Kidney (tissue), 14 donors: ENCODE data around the gene EPHA5. TPM values are rescaled to one million over a fixed set of nuclear protein-coding genes. Genes with fewer than 3 reads are reported as not detected.

Experiments used
- DNase-seq, 5 donors: peaks; one replicate each; pipeline ENCODE4 v3.0.0-alpha.2; 2013 to 2020
- FAIRE-seq: peaks from 2 replicates; lab custom pipeline; 2012; peaks lifted over from hg19 to GRCh38; lab: Jason Lieb, UNC
- H3K27ac ChIP-seq, 2 donors: one replicate each; pipeline ENCODE4 v1.7.0; 2013; ENCODE audit warnings: low read depth in 2 of 2, low read length in 2 of 2, inconsistent platforms in 1 of 2
- H3K27me3 ChIP-seq: one replicate; pipeline ENCODE4 v1.7.1; 2013; ENCODE audit warnings: low read length, inconsistent platforms; ENCODE audit not compliant: control insufficient read depth, insufficient read depth
- H3K36me3 ChIP-seq, 3 donors: one replicate each; pipeline versions ENCODE4 v1.7.0 to v1.7.1; 2013; ENCODE audit warnings: low read length in 3 of 3, control low read depth in 1 of 3, inconsistent platforms in 1 of 3; ENCODE audit not compliant: insufficient read depth in 3 of 3, control insufficient read depth in 2 of 3
- H3K4me1 ChIP-seq, 3 donors: one replicate each; pipeline versions ENCODE4 v1.7.0 to v1.7.1; 2013; ENCODE audit warnings: low read length in 3 of 3, inconsistent platforms in 1 of 3, low read depth in 1 of 3; ENCODE audit not compliant: control insufficient read depth in 2 of 3, insufficient read depth in 2 of 3
- H3K4me3 ChIP-seq, 3 donors: one replicate each; pipeline versions ENCODE4 v1.7.0 to v1.8.1; 2013; ENCODE audit warnings: low read length in 3 of 3, control low read depth in 1 of 3, inconsistent platforms in 1 of 3
- H3K9ac ChIP-seq, 3 donors: one replicate each; pipeline versions ENCODE4 v1.7.0 to v1.7.1; 2013; ENCODE audit warnings: low read length in 3 of 3, control low read depth in 1 of 3, inconsistent platforms in 1 of 3
- H3K9me3 ChIP-seq, 3 donors: one replicate each; pipeline versions ENCODE4 v1.7.0 to v1.7.1; 2013; ENCODE audit warnings: low read length in 3 of 3, control low read depth in 1 of 3, inconsistent platforms in 1 of 3; ENCODE audit not compliant: control insufficient read depth in 2 of 3, insufficient read depth in 1 of 3
- intact Hi-C: fragments of 100-400 bp; cut with DNase I; formaldehyde crosslinking; loops from one replicate; pipeline ENCODE4 v1.11.1; 2022
- polyA plus RNA-seq: library from polyadenylated mRNA; stranded (reverse); fragments of 350-450 nt; fragmentation: Illumina TruSeq; extraction: RNeasy Lipid Tissue Mini Kit (QIAGEN cat#74804); gene quantifications from one replicate; pipeline ENCODE4 v1.2.3, GENCODE V29; 2014; ENCODE audit warnings: low read depth, low replicate concordance; ENCODE audit not compliant: insufficient read depth
- total RNA-seq: library from RNA; stranded (reverse); fragmentation: NEBNext Ultra II Directional; extraction: Animal tissue kit (Norgen Biotek cat#: 25700); gene quantifications from one replicate; pipeline ENCODE4 v1.2.1, GENCODE V29; 2021
- TF ChIP-seq, protein P1 (sequence below): IDR thresholded peaks from 3 replicates; pipeline ENCODE4 v1.5.1; 2012; ENCODE audit warnings: mild to moderate bottlenecking, moderate library complexity, borderline replicate concordance; ENCODE audit not compliant: insufficient read depth; ENCODE audit errors: extremely low read depth
- donor health status: control.
- donor health status: control.
- donor health status: control.
- donor health status: control.
- donor health status: control.
- donor health status: DM: yes; HTN: yes; CAD: no.
- donor health status: Normal renal cell carcinoma (clear cell type).

The EPHA5 gene
- total and polyA plus RNA-seq, 2 donors from 2014 or later = 0.22 TPM; not detected in 1

DNA sequence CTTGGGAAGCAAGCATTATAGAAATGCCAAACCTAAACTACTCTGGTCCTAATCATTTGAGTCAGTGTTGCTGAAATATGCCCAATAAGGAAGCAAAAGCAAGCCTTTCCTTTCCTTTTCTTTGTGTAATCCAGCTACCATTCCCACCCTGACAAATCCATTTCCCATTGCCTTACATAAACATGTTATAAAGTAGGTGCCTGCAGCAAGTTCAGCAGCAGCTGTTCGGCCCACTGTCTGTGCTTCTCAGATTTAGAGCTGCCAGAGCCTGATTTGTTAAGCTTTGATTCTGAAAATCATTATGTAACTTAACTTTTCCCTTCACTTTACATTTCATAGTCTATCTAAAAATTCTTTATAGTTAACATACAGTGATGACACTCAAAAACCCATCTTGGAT lies 148.6 kb downstream of the EPHA5 start:
- no peak for DNase-seq
- Histone ChIP-seq H3K9me3 (no peaks in the 10 kb centered on the region), H3K36me3 (no peaks in the 10 kb centered on the region), H3K4me1 (no peaks in the 10 kb centered on the region), H3K27me3 (no peaks in the 10 kb centered on the region), H3K27ac (no peak overlapping the region), H3K9ac (no peak overlapping the region), H3K4me3 (no peak overlapping the region)
- intact Hi-C loops = no loop called here
- FAIRE-seq = no peak
- TF ChIP-seq, protein P1, sequence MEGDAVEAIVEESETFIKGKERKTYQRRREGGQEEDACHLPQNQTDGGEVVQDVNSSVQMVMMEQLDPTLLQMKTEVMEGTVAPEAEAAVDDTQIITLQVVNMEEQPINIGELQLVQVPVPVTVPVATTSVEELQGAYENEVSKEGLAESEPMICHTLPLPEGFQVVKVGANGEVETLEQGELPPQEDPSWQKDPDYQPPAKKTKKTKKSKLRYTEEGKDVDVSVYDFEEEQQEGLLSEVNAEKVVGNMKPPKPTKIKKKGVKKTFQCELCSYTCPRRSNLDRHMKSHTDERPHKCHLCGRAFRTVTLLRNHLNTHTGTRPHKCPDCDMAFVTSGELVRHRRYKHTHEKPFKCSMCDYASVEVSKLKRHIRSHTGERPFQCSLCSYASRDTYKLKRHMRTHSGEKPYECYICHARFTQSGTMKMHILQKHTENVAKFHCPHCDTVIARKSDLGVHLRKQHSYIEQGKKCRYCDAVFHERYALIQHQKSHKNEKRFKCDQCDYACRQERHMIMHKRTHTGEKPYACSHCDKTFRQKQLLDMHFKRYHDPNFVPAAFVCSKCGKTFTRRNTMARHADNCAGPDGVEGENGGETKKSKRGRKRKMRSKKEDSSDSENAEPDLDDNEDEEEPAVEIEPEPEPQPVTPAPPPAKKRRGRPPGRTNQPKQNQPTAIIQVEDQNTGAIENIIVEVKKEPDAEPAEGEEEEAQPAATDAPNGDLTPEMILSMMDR = no peak

DNA sequence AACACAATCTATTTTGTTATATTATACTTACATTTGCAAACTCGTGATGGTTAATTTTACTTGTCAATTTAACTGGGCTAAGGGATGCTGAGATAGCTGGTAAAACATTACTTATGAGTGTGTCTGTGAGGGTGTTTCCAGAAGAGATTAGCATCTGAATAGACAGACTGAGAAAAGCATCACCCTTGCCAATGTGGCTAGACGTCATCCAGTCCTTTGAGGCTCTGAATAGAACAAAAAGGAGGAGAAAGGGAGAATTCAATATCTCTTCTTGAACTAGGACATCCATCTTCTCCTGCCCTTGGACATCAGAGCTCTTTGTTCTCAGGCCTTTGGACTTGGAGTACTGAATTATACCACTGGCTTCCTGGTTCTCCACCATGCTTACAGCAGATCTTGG lies 154.6 kb downstream of the EPHA5 start:
- Histone ChIP-seq H3K4me3 (no peak overlapping the region), H3K36me3 (no peaks in the 10 kb centered on the region), H3K4me1 (no peaks in the 10 kb centered on the region), H3K9ac (no peak overlapping the region), H3K9me3 (no peaks in the 10 kb centered on the region), H3K27ac (no peak overlapping the region), H3K27me3 (no peaks in the 10 kb centered on the region)
- FAIRE-seq (no peak), DNase-seq (no peak)
- TF ChIP-seq, protein P1 = no peak
- intact Hi-C loops = no loop called here

DNA sequence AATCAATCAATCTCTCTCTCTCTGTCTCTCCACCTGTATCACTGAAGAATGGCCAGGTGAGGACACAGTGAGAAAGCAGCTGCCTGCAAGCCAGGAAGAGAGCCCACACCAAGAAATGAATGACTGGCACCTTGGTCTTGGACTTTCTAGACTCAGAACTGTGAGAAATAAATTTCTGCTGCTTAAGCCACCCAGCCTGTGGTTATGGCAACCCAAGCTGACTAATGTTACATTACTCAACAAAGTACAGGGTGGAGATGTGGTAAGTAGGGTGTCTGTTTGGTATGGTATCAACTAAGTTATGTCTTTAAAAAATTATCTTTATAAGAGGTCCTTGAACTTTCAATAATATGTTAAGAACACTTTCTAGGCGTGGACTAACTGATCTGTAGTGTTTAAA lies 159.3 kb downstream of the EPHA5 start:
- Histone ChIP-seq H3K4me1 (no peaks in the 10 kb centered on the region), H3K4me3 (no peak overlapping the region), H3K27ac (no peak overlapping the region), H3K9ac (no peak overlapping the region), H3K9me3 (no peaks in the 10 kb centered on the region), H3K27me3 (no peaks in the 10 kb centered on the region), H3K36me3 (no peaks in the 10 kb centered on the region)
- no peak for DNase-seq
- no peak for FAIRE-seq
- intact Hi-C loops = no loop called here
- TF ChIP-seq, protein P1 = no peak

GRCh38 chr4:65508168-65508567 lies 162.1 kb downstream of the EPHA5 start:
- Histone ChIP-seq H3K27ac (no peak overlapping the region), H3K9me3 (no peaks in the 10 kb centered on the region), H3K4me3 (no peak overlapping the region), H3K9ac (no peak overlapping the region), H3K4me1 (no peaks in the 10 kb centered on the region), H3K27me3 (no peaks in the 10 kb centered on the region), H3K36me3 (no peaks in the 10 kb centered on the region)
- FAIRE-seq (no peak), DNase-seq (no peak)
- intact Hi-C loops = no loop called here
- TF ChIP-seq, protein P1 = no peak
